ENCODE data around the gene LDLRAD4. TPM values are rescaled to one million over a fixed set of nuclear protein-coding genes. Genes with fewer than 3 reads are reported as not detected.
A peak's percentile ranks its signal among the peaks of the same experiment; 100 is the strongest.

The LDLRAD4 gene
- polyA plus RNA-seq, 1 experiment: not detected

GRCh38 chr18:13558124-13558523 is 339.6 kb downstream of the LDLRAD4 start:
- Histone ChIP-seq H3K9me3 (ENCODE audit: control insufficient read depth, insufficient read depth, low read length) (no peaks in the 10 kb centered on the region), H3K4me3 (ENCODE audit: low read depth, low read length) (no peak overlapping the region), H3K27ac (ENCODE audit: low read depth, low read length) (no peak overlapping the region), H3K27me3 (ENCODE audit: control insufficient read depth, insufficient read depth, low read length) (peaks cover 2% of the 10 kb centered on the region)
- TF ChIP-seq, protein P1, sequence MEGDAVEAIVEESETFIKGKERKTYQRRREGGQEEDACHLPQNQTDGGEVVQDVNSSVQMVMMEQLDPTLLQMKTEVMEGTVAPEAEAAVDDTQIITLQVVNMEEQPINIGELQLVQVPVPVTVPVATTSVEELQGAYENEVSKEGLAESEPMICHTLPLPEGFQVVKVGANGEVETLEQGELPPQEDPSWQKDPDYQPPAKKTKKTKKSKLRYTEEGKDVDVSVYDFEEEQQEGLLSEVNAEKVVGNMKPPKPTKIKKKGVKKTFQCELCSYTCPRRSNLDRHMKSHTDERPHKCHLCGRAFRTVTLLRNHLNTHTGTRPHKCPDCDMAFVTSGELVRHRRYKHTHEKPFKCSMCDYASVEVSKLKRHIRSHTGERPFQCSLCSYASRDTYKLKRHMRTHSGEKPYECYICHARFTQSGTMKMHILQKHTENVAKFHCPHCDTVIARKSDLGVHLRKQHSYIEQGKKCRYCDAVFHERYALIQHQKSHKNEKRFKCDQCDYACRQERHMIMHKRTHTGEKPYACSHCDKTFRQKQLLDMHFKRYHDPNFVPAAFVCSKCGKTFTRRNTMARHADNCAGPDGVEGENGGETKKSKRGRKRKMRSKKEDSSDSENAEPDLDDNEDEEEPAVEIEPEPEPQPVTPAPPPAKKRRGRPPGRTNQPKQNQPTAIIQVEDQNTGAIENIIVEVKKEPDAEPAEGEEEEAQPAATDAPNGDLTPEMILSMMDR (IDR thresholded peaks at IDR 0.05; ENCODE audit: low read depth, low read length): peak; percentile 55
- ChIA-PET CTCF (interaction anchor here (0.7 kb wide), 1 partner anchor 169 kb away, joined by 3 read pairs; no protein-coding TSS in a partner anchor), POLR2A (no interaction called here)
- no peak for DNase-seq (ENCODE audit: low read depth, low spot score)

DNA sequence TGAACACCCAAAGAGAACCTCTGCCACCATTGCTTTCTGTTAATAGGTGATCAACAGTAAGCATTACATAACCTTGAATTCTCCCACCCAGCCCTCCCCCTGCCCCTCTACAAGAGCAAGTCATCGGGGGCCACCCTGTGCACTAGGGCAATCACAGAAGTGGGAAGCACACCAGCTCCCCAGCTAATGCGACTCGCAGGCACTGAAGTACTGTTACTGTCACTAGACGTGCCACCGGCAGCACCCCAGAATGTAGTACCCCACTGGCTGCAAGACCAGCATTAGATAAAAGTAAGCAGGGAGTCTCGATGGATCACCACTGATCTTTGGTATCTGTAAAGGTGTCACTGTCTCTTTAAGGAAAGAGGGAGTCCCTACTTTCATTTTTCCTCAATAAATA is 340.2 kb downstream of the LDLRAD4 start:
- TF ChIP-seq, protein P1 (IDR thresholded peaks at IDR 0.05; ENCODE audit: low read depth, low read length): no peak
- CTCF ChIA-PET: interaction anchor here (0.7 kb wide), 1 partner anchor 168 kb away, joined by 3 read pairs; no protein-coding TSS in a partner anchor

GRCh38 chr18:13559754-13560153 is 341.2 kb downstream of the LDLRAD4 start:
- H3K27ac ChIP-seq (ENCODE audit: low read depth, low read length): no peak overlapping the region
- TF ChIP-seq, protein P1 (IDR thresholded peaks at IDR 0.05; ENCODE audit: low read depth, low read length): no peak
- no peak for DNase-seq (ENCODE audit: low read depth, low spot score)
- H3K4me3 ChIP-seq (ENCODE audit: low read depth, low read length): no peak overlapping the region
- ChIA-PET CTCF (interaction anchor here (0.8 kb wide), 1 partner anchor 527 kb away, joined by 4 read pairs; no protein-coding TSS in a partner anchor), POLR2A (interaction anchor here (0.6 kb wide), 1 partner anchor 285 kb away, joined by 4 read pairs; no protein-coding TSS in a partner anchor)
- H3K27me3 ChIP-seq (ENCODE audit: control insufficient read depth, insufficient read depth, low read length): peaks cover 2% of the 10 kb centered on the region
- no peaks in the 10 kb centered on the region for H3K9me3 ChIP-seq (ENCODE audit: control insufficient read depth, insufficient read depth, low read length)

More for the DNA sequence above, 340.2 kb downstream of the LDLRAD4 start:
- DNase-seq (ENCODE audit: low read depth, low spot score): no peak
- no peak overlapping the region for H3K4me3 ChIP-seq (ENCODE audit: low read depth, low read length)
- POLR2A ChIA-PET: no interaction called here
- H3K27me3 ChIP-seq (ENCODE audit: control insufficient read depth, insufficient read depth, low read length): peaks cover 2% of the 10 kb centered on the region
- no peak overlapping the region for H3K27ac ChIP-seq (ENCODE audit: low read depth, low read length)
- no peaks in the 10 kb centered on the region for H3K9me3 ChIP-seq (ENCODE audit: control insufficient read depth, insufficient read depth, low read length)

DNA sequence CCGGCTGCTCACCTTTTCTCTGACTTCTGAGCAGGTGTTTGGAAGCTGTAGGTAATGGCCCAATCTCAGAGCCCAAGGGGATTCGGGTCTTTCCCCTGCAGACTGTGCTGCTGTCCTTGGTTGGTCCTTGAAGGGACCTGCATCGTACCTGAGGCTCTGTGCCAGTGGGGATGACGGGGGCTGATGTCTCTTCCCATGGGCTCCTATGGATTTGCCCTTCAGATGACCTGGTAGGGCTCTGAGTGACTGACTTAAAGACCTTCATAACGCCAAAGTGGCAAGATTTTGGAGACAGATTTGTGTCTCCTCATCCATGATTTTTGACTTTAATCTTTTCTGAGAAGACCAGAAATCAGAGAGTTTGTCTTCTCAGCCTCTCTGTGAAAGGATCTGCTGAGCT is 341.7 kb downstream of the LDLRAD4 start:
- Histone ChIP-seq H3K27ac (ENCODE audit: low read depth, low read length) (no peak overlapping the region), H3K27me3 (ENCODE audit: control insufficient read depth, insufficient read depth, low read length) (no peaks in the 10 kb centered on the region), H3K9me3 (ENCODE audit: control insufficient read depth, insufficient read depth, low read length) (no peaks in the 10 kb centered on the region), H3K4me3 (ENCODE audit: low read depth, low read length) (no peak overlapping the region)
- ChIA-PET CTCF (no interaction called here), POLR2A (no interaction called here)
- TF ChIP-seq, protein P1 (IDR thresholded peaks at IDR 0.05; ENCODE audit: low read depth, low read length): no peak
- DNase-seq (ENCODE audit: low read depth, low spot score): no peak

DNA sequence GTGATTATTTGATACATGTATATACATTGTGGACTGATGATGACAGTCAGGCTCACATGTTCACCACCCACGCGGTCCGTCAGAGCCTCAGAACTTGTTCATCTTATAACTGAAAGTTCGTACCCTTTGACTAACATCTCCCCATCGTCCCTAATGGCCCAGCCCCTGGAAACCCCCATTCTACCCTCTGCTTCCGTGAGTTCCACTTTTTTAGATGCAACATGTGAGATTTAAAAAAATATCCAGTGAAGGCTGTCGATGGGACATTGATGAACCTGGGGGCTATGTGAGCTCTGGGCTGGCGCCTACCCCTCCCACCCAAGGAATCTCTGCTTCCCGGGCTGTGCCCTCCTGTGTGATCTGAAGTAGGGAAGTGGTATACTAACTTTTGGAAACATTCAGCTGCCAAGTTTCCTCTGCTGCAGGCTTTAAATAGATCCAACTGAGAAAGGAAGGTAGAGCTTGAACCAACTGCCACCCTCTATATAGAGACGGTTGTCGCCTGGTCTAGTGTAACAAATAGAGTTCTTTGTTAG is 344.0 kb downstream of the LDLRAD4 start:
- POLR2A ChIA-PET: no interaction called here
- no peaks in the 10 kb centered on the region for H3K9me3 ChIP-seq (ENCODE audit: control insufficient read depth, insufficient read depth, low read length)
- no peaks in the 10 kb centered on the region for H3K27me3 ChIP-seq (ENCODE audit: control insufficient read depth, insufficient read depth, low read length)
- no peak overlapping the region for H3K4me3 ChIP-seq (ENCODE audit: low read depth, low read length)
- DNase-seq (ENCODE audit: low read depth, low spot score): no peak
- CTCF ChIA-PET: no interaction called here
- no peak overlapping the region for H3K27ac ChIP-seq (ENCODE audit: low read depth, low read length)
- TF ChIP-seq, protein P1 (IDR thresholded peaks at IDR 0.05; ENCODE audit: low read depth, low read length): no peak
